Fibroblast of mammary gland (primary cell): ENCODE data around the gene ZSWIM6.
A peak's percentile ranks its signal among the peaks of the same experiment; 100 is the strongest.

Experiments used
- DNase-seq: peaks from one replicate; pipeline ENCODE4 v3.0.0-alpha.2; 2010; ENCODE audit warnings: low read depth
- H3K4me3 ChIP-seq: 2 replicates; pipeline ENCODE4 v1.5.1; 2011; ENCODE audit warnings: low read depth, mild to moderate bottlenecking, low read length, moderate library complexity; ENCODE audit not compliant: control insufficient read depth
- CTCF ChIP-seq: conservative IDR thresholded peaks from 2 replicates; pipeline ENCODE4 v1.5.1; 2011; ENCODE audit warnings: low read depth, low read length, inconsistent platforms; ENCODE audit not compliant: control insufficient read depth, insufficient read depth

Gene ZSWIM6

GRCh38 chr5:61389609-61390008 lies 57.6 kb downstream of the ZSWIM6 start:
- no peak overlapping the region for H3K4me3 ChIP-seq
- DNase-seq: no peak
- no peak for TF ChIP-seq CTCF

GRCh38 chr5:61394078-61394704 lies 62.1 kb downstream of the ZSWIM6 start:
- TF ChIP-seq CTCF: no peak
- DNase-seq: peak; percentile 76
- no peak overlapping the region for H3K4me3 ChIP-seq

GRCh38 chr5:61394793-61395192 lies 62.7 kb downstream of the ZSWIM6 start:
- no peak overlapping the region for H3K4me3 ChIP-seq
- DNase-seq: peak; percentile 54
- TF ChIP-seq CTCF: no peak

- no peak overlapping the region for H3K4me3 ChIP-seq
- TF ChIP-seq CTCF: no peak
- peak; percentile 28 for DNase-seq
These were observed 65.2 kb downstream of the ZSWIM6 start for GRCh38 chr5:61397238-61397637.

GRCh38 chr5:61397937-61398336 lies 65.9 kb downstream of the ZSWIM6 start:
- no peak overlapping the region for H3K4me3 ChIP-seq
- DNase-seq: no peak
- TF ChIP-seq CTCF: no peak

GRCh38 chr5:61398440-61398839 lies 66.4 kb downstream of the ZSWIM6 start:
- DNase-seq: no peak
- no peak for TF ChIP-seq CTCF
- no peak overlapping the region for H3K4me3 ChIP-seq

- H3K4me3 ChIP-seq: no peak overlapping the region
- DNase-seq: no peak
- TF ChIP-seq CTCF: no peak
These were observed 67.6 kb downstream of the ZSWIM6 start for GRCh38 chr5:61399679-61400078.
